Measurements from ENCODE around the gene PRKAG3. TPM values are rescaled to one million over a fixed set of nuclear protein-coding genes. Genes with fewer than 3 reads are reported as not detected.
"Not testable (repeated sequence)": the region's sequence is repeated elsewhere in the genome, so short reads cannot be mapped to it uniquely, and the experiment has no call there.

PRKAG3 gene
- polyA plus RNA-seq, 4 donors, result not detected

DNA sequence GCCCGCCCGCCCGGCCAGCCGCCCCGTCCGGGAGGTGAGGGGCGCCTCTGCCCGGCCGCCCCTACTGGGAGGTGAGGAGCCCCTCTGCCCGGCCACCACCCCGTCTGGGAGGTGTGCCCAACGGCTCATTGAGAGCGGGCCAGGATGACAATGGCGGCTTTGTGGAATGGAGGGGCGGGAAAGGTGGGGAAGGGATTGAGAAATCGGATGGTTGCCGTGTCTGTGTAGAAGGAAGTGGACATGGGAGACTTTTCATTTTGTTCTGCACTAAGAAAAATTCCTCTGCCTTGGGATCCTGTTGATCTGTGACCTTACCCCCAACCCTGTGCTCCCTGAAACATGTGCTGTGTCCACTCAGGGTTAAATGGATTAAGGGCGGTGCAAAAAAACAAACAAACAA lies 15.4 kb upstream of the PRKAG3 start:
- DNase-seq (ENCODE audit: low read depth in 4 of 4, low spot score in 3 of 4), result not testable (repeated sequence)

DNA sequence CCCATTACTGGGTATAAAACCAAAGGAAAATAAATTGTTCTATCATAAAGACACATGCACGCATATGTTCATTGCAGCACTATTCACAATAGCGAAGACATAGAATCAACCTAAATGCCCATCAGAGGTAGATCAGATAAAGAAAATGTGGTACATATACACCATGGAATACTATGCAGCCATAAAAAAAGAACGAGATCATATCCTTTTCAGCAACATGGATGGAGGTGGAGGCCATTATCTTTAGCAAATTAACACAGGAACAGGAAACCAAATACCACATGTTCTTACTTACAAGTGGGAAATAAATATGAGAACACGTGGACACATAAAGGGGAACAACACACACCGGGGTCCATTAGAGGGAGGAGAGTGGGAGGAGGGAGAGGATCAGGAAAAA lies 12.7 kb upstream of the PRKAG3 start:
- DNase-seq (ENCODE audit: low read depth in 4 of 4, low spot score in 3 of 4), result not testable (repeated sequence)

DNA sequence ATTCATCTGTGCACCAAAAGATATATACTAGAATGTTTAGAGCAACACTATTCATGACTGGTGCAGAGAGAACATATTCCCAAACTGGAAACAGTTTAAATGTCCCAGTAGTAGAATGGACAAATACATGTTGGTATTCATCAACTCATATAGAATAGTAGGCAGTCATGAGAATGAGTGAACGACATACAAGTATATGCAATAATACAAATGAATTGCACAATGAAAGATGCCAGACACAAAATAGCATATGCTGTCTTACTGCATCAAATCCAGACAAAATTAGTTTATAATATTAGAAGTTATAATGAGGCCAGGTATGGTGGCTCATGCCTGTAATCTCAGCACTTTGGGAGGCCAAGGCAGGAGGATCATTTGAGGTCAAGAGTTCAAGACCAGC lies 8.3 kb upstream of the PRKAG3 start:
- no peak for DNase-seq (ENCODE audit: low read depth in 4 of 4, low spot score in 3 of 4)

DNA sequence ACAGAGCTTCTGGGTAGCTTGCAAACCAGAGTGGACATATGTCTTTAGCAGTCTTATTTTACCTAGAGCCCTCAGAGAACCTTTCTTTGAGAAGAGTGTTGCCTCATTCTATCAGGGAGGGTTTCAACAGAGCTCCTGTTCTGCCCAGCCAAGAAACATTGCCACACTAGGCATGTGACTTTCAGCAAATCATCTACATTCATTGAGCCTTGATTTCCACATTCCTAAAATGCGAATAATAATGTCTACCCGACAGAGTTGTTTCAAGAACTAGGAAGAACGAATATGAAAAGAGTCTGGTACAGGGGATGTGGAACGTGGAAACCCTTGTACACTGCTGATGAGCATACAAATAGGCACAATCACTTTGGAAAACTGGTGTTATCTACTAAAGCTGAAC lies 7.8 kb upstream of the PRKAG3 start:
- DNase-seq (ENCODE audit: low read depth in 4 of 4, low spot score in 3 of 4), result no peak

DNA sequence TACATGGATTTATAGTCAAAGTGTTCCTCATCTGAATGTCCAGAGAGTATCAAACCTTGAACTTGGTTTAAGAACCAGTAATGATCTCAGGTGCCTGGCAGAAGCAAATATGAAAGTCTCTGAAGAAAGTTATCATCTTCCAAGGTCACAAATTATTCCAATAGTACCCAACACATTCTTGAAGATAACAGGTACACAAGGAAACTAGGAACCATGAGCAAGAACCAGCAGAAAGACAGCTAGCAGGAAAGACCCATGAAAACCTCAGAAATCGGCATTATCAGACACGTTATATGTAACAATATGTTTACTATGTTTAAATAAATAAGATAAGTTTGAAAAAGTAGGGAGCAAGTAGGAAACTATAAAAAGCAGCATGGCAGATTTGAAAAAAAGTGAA lies 5.9 kb upstream of the PRKAG3 start:
- no peak for DNase-seq (ENCODE audit: low read depth in 4 of 4, low spot score in 3 of 4)

DNA sequence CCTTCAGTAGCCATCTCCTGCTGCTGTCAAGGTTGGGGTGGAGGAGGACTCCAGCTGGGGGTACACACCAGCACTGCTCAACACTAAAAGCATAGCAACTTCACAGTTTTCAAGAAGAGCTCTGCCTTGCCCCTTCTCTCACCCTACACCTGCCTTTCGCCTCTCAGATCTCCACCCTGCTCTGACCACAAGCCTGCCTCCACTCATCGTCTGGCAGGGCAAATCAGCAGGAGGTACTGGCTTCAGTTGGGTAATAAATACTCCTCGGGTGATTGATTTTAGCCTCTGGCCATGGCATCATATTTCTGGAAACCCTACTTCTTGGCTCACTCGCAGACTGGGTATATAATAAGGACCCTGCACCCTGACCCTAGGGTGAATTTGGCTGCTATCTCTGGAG lies 3.1 kb upstream of the PRKAG3 start:
- DNase-seq (ENCODE audit: low read depth in 4 of 4, low spot score in 3 of 4), result no peak

DNA sequence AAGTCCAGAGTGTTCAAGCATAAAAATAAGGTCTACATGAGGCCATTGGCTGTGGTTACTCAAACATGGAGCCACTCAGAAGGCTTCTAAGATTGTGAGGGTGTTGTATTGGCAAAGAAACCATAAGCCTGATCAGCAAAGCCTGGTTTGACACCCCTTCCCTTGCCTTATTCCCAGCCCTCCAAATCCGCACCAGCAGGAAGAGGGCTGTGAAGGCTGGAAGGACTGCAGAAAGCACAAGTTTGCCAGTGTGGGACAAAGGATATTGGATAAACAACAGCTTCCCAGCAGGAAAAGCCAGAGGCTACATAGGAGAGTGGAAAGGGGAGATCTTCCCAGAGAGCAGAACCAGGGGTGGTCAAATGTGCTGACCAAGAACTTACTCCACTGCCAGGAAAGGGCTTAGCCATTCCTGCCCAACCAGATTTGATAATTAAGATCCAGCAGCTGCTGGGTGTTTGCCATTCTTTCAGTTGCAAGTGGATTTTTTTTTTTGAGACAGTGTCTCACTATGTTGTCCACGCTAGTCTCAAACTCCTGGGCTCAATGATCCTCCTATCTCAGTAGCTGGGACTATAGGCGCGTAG lies 1.5 kb upstream of the PRKAG3 start:
- DNase-seq (ENCODE audit: low read depth in 4 of 4, low spot score in 3 of 4), result no peak

DNA sequence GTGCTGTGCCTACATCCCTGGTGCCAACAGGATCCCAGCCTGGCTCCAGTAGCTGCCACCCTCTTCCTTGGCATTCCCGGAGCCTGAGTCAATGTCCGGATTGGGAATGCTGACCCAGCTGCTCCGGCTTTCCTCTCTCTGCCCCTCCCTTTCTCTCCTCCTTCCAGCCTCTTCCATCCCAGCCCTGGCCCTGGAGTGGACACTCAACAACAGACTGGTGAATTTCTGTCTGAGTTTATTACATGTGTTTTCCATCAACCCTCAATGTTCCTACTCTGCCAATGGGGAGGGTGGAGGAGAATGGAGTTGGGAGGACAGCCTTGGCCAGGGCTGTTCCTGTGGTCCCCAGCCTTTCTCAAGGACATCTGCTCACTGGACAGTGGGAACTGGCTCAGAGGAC lies 917 bp upstream of the PRKAG3 start:
- DNase-seq (ENCODE audit: low read depth in 4 of 4, low spot score in 3 of 4), result no peak

DNA sequence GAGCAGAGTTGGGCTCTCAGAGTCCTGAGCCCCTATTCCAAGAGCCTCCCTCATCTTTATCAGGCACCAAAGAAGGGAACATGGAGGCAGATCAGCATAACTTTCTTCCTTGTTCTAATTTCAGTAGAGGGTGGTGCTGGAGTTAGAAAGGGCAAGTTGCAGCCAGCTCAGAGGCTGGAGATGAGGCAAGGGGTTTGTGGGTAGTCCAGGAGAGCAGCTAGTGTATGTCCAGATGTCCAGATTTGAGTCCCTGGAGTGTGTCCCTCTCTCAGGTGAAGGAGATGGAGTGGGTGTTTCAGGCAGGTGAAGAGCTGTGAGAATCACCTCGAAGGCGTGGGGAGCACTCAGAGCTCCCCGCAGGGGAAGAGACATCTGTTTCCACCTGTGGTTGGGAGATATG lies 478 bp upstream of the PRKAG3 start:
- DNase-seq (ENCODE audit: low read depth in 4 of 4, low spot score in 3 of 4), result no peak

DNA sequence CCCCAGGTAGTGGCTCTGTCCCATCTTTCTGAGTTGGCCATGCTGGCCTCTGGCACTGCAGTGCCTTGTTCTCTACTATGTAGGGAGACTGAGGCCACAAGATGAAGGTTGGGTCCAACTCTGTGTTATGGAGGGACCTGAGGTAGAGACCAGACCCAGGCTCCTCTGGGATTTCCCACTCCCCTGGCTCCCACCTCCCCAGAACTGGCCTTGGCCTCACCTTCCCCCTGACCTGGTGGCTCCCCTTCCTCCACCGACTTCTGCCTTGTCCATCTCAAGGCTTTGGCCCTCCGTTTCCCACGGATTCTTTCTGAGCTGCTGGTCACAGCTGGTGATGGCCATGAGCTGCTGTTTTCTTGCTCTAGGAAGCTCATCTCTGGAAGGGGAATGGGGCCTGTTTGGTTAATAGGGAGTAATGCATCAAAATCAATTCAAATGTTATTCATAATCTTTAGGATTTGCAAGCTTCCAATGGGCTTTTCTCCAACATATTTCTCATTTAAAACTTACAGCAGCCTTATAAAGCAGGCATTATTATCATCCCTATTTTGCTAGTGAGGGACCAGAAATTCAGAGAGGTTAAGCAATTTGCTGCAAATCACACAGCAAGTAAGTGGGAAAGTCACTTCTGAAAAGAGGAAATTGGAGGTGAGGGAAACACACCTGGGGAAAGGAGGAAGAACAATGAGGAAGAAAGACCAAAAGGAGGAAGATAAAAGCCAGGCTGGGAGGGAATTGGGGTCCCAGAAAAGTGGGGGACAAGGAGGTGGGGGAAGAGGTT lies 887 bp downstream of the PRKAG3 start:
- no peak for DNase-seq (ENCODE audit: low read depth in 4 of 4, low spot score in 3 of 4)

DNA sequence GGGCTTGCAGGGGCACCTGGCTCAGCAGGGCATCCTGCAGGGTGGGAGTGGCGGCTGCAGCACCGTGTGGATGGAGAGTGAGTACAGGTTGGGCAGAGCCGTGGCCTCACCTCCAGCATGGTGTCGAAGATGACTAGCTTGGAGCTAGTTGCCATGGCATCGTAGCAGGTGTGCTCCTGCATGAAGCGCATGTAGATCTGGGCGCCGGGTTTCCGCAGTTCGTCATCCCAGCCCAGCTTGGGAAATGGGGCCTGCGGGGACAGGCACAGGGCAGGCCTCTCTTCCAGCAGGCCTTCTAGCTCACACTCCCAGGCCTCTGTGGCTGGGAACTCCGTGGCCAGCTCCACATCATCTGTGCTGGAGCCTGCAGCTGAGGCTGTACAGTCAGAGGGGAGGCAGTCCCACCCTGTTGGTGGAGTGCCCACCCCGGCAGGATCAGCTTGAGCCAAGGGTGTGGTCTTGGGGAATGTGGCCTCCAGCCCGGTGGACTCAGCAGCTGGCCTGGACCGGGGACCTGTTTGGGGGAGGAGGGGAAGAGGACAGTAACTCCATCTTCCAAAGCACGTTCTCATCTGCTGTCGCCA lies 1.6 kb downstream of the PRKAG3 start:
- DNase-seq (ENCODE audit: low read depth in 4 of 4, low spot score in 3 of 4), result no peak

DNA sequence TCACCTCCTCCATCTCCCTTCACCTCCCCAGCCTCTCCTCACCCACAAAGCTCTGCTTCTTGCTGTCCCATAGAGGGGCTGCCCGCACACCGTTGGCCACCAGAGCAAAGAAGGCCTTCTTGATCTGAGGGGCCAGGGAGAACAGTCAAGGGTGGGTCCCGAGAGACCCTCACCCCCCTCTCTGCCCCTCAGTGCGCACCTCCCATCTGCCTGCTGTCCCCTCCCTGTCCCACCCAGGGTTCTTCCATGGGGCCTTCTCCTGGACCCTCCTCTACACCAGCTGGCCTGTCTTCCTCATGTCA lies 3.2 kb downstream of the PRKAG3 start:
- DNase-seq (ENCODE audit: low read depth in 4 of 4, low spot score in 3 of 4), result no peak

DNA sequence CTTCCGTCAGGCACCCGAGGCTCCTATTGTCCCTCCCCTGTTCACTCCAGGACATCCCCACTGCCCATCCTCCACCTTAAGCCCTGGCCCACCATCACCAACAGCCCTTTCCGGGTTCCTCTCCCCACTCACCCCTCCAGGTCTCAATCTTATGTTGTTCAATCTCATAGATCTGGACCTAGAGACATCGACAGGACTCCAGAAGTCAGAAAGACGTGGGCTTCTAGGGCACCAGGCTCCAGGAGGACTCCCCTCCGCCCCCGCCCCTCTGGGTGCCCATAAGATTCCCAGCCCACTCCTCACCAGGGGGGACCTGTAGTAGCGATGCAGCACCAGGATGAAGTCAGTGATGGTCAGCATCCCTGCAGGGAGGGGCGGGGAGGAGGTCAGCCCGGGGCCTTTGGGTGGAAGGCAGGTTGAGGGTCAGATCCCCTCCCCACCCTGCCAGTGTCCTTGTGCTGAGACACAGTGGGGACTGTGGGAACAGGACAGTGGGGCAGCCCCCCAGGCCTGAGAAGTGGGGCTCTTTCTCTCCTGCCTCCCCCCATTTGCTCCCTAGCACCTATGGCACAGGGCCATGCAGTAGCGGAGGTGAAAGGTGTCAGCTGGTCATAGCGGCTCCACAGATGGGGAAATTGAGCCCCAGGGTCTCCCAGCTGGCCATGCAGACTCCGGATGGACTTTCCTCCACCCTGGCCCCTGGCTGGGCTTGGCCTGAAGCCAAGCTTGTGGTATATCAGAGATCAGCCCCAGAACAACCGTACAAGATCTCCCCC lies 3.7 kb downstream of the PRKAG3 start:
- DNase-seq (ENCODE audit: low read depth in 4 of 4, low spot score in 3 of 4), result no peak

DNA sequence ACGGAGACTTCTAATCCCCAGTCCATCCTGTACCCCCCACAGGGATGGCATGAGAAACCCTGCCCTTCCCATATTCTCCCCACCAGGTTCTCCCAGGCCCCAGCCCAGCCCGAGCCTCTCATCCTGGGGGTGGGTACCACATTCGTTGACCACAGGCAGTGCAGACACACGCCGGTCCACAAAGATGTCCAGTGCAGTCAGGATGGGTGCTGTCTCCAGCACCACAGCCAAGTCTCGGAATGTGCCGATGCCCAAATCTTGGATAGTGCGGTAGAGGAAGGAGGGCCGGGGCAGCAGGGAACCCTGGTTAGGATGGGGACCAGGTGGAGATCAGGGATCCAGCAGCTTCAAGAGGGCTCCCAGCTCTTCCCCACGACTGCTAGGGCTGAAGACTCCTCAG lies 4.8 kb downstream of the PRKAG3 start:
- DNase-seq (ENCODE audit: low read depth in 4 of 4, low spot score in 3 of 4), result no peak

DNA sequence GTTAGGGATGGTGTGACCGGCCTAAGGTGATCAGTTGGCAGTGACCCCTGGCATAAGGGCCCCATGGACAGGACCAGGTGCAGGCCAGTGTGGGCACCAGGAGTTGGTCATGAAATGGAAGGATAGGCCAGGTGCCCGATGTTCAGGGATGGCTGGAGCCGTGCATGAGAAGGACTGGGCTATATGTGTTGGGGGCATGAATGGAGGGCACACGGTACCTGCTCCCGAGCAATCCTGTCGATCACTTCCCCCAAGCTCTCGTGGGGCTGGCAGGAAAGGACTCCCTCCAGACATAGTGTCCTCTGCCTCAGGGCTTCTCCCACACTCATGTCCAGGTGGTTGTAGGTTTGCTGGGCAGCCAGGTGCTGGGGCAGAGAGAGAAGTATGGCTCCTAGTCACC lies 7.6 kb downstream of the PRKAG3 start:
- DNase-seq (ENCODE audit: low read depth in 4 of 4, low spot score in 3 of 4), result no peak

DNA sequence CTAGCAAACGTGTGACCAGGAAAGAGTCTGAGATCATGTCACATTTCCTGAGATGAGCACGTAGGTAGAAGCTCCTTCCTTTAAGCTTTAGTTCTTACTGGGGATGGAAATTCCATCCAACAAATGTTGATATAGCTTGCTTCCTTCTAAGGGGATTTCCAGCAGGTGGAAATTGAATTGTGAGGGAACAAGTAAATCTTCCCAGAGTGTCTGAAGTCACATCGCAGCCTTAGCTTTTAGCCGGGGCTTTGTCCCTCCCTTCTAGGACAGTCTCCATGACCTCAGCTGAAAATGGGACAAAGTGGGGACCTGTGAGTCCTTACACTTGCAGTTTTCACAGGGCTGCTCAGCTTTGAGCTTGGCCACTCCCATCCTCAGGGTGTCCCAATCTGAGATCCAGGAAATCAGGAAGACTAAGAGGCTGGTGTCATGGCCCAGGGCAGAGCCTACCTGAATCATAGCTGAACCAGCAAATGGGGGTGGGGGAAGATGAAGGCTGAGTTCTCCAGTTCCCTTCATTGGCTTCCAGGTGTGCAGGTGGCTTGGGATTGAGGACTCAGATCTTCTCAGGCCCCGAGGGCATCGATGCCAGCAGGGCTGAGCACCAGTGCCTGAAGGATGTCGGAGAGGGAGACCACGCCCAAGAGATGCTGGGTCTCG lies 8.3 kb downstream of the PRKAG3 start:
- DNase-seq (ENCODE audit: low read depth in 4 of 4, low spot score in 3 of 4), result no peak

DNA sequence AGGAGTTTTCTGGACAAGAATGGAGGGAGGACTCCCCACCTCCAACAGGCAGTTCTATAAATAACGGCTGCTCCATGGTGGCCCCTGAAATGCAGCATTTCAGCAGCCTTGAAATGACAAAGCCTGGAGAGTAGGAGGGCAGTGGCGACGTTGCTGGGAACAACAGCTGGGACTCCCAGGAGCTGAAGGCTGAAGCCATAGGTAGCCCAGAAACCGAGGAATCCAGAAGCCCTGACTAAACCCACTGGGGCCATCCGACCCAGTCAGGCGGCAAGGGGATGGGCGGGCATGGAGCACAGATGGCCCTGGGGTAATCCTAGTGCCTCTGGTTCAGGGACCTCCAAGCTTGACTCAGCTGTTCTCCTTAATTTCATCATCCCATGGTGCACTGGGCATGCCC lies 9.0 kb downstream of the PRKAG3 start:
- DNase-seq (ENCODE audit: low read depth in 4 of 4, low spot score in 3 of 4), result no peak

DNA sequence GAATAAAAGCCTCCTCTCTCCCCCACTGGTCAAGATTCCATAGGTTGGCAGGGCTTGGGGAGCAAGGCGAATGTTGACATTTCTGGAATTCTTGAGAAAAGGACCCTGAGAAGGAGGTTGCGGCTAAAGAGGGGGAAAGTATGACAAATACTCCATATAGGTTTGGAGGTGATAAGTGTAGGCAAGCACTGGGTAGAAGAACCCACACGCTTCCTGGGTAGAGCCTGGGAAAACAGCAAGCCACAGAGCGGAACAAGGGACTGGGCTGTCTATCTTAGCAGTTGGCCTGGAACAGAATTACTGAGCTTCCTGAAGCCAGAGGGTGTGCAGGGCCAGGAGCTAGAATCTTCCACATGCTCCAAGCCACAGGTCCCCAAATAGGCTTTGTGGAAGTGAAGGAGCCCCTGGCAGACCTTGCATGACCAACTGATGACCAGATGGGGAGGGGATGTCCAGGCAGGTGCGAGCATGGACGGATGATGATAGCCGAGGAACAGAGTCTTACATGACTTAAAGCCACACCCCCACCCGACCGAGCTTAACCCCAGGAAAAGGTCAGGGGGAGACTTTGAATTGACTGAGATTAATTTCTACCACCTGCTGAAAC lies 9.9 kb downstream of the PRKAG3 start:
- no peak for DNase-seq (ENCODE audit: low read depth in 4 of 4, low spot score in 3 of 4)

DNA sequence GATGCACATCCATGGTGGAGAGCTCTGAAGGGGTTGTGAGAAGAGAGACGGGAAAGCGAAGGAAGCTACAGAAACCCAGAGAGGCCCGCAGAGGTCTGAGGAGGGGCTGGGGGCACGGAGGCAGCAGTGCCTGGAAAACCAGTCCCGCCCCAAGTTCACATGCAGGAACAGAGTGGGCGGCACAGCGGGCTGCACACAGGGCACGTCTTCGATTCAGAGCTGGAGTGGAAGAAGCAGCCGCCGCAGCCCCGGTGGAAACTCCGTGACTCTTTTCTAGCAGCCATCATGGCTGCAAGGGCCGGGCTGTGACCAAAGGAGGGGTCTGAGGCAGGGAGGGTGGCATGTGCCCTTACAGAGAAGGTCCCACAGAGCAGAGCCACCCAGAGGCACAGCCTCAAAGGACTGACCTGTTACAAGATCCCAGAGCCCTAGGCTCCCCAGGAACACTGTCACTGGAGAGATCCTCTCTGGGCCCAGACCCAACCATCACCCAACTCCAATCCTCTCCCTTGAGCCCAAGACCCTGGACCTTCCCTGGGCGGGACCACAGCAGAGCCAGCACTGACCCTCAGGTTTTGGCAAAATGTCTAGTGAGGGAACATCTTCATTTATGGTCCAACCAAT lies 10.7 kb downstream of the PRKAG3 start:
- no peak for DNase-seq (ENCODE audit: low read depth in 4 of 4, low spot score in 3 of 4)

DNA sequence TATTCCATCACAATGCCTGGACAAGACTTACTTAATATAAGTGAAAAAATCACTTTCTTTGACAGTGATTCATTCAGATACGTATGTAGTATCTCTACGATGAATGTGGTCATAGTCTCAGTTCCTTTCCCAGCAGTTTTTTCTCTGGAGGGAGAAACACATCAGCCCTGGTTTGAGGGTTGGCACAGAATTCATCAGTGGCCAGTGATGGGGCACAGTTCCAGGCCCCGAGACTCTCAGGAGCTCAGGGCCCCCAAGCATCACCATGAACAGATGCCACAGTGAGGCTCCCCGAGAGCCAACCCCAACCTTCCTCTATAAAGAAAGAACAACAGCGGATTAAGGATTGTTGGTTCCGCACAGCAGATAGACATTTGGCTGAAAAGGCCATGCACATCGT lies 12.5 kb downstream of the PRKAG3 start:
- DNase-seq (ENCODE audit: low read depth in 4 of 4, low spot score in 3 of 4), result no peak

Measured in left renal pelvis (tissue), 4 donors.